GM12873 (cell line): Measurements from ENCODE around the gene SLC22A5.

Experiments used
- TF ChIP-seq, protein P1 (sequence below): IDR thresholded peaks from 2 replicates; pipeline ENCODE4 v1.5.1; 2012; ENCODE audit warnings: low read depth, mild to moderate bottlenecking, moderate library complexity, low read length, control low read depth; ENCODE audit not compliant: insufficient read depth; ENCODE audit errors: missing control alignments

SLC22A5 gene

DNA sequence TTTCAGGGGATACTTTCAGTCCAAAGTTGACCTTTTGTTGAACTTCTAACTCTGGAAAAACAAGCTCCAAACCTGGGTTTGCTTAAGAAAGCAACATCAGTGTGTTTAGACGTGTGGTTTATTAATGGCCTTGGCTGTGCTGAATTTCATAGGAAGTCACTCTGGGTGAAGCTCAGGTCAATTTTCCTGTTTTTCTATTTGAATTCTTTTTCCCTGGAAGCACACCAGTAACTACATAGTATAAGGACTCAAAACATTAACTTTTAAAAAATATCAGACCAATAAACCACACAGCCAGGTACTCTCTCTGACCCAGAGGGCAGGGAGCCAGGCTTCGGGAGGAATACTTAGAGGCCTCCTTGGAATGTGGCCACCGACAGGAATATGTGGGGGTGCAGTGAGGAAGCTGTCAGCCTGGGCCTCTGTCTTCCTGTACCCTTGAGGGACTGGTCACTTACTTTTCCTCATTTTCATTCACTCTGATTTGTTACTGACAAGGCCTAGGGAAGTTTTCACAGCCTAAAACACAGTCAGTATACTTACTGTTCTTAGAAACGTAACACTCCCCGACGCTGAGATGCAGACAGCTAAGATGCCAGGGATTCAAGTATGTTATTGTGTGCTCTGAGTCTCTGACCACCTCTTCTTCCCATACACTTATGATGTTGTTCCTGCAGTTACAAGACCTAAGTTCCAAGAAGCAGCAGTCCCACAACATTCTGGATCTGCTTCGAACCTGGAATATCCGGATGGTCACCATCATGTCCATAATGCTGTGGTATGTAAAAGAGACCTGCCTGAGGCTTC is 18.9 kb downstream of the SLC22A5 start:
- TF ChIP-seq, protein P1, sequence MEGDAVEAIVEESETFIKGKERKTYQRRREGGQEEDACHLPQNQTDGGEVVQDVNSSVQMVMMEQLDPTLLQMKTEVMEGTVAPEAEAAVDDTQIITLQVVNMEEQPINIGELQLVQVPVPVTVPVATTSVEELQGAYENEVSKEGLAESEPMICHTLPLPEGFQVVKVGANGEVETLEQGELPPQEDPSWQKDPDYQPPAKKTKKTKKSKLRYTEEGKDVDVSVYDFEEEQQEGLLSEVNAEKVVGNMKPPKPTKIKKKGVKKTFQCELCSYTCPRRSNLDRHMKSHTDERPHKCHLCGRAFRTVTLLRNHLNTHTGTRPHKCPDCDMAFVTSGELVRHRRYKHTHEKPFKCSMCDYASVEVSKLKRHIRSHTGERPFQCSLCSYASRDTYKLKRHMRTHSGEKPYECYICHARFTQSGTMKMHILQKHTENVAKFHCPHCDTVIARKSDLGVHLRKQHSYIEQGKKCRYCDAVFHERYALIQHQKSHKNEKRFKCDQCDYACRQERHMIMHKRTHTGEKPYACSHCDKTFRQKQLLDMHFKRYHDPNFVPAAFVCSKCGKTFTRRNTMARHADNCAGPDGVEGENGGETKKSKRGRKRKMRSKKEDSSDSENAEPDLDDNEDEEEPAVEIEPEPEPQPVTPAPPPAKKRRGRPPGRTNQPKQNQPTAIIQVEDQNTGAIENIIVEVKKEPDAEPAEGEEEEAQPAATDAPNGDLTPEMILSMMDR: no peak

DNA sequence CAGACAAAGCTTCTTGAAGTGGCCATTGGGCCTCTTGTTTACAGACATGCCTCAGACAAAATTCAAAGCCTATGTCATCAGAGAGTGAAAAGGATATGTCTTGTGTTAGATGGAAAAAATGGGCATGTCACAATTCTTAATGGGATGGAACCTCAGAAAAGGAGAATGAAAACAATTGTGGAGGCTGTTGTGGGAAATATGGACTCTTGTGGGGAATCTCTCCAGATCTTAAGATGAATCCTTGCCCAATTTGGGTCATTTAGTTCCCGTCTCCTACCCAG is 19.5 kb downstream of the SLC22A5 start:
- TF ChIP-seq, protein P1: no peak

DNA sequence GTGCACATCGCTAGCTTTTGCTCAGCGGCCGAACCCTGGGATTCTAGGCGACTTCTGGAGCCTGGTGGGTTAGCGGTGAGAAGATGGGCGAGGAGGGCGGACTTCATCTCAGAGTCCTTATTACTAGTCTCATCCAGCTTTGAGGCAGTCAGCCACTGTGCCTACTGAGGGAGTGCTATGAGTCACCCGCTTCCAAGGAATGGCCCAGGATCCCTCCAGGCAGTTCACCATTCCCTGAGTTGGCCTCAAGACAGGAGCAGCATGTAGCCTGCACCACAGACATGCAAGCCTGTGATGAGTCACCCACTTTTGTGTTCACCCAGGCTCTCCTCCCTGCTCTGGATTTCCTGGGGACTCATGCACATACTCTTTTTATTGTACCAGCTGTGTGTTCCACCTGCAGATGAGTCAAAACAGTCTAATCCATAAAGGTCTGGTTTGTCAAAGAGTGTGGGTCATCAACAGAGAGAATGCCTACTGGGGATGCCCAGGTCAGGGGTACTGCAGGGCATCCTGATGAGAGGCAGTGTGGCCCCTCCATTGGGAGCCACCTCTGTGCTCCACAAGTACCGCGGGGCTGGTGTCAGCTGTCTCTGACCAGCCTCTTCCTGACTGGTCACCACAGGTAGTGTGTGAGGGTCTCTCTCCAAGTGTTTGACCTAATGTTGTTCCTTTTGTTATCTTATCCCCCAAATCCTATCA is 20.2 kb downstream of the SLC22A5 start:
- TF ChIP-seq, protein P1: no peak

DNA sequence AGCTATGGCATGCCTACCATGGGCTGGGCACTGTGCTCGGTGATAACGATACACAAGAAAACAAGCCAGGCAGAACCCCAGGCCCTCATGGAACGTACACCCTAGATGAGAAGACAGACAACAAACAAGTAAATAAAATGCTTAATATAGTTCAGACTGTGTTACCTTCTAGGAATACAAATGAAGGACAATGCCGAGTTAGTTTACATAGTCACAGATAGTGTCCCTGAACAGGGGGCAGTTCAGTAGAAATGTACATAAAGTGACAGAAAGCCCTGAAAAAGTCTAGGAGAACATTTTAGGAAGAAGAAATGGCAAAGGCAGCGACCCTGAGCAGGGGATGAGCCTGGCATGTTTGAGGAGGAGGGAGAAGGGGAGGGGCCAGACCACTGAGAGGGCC is 21.7 kb downstream of the SLC22A5 start:
- TF ChIP-seq, protein P1: no peak

DNA sequence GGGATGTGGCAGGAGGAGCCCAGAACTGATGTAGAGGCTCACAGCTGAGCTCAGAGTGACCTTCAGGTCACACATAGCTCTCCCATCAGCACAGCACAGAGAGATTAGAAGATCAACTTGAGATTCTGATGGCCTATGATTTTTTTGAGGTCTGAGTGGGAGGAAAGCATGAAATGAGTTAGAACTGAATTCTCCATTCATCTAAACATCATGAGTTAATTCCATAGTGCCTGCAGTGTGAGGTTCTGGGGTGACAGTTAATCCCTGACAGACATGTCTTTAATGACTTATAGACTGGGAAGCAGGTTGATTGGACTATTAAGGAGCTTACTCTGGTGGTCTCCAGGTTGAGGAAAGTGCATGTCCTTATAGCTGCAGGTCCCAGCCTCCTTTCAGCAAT is 22.4 kb downstream of the SLC22A5 start:
- TF ChIP-seq, protein P1: no peak

DNA sequence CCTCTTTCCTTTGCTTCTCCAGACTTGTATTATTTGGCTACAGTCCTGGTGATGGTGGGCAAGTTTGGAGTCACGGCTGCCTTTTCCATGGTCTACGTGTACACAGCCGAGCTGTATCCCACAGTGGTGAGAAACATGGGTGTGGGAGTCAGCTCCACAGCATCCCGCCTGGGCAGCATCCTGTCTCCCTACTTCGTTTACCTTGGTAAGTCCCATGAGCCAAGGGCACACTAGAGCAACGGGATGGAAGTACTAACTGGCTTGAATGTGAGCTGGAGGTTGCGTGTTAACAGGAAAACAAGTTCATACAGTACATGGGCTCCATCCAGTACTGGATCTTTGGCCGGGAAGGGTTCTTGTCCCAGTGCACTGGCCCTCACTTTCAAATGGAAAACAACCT is 22.9 kb downstream of the SLC22A5 start:
- TF ChIP-seq, protein P1: no peak

DNA sequence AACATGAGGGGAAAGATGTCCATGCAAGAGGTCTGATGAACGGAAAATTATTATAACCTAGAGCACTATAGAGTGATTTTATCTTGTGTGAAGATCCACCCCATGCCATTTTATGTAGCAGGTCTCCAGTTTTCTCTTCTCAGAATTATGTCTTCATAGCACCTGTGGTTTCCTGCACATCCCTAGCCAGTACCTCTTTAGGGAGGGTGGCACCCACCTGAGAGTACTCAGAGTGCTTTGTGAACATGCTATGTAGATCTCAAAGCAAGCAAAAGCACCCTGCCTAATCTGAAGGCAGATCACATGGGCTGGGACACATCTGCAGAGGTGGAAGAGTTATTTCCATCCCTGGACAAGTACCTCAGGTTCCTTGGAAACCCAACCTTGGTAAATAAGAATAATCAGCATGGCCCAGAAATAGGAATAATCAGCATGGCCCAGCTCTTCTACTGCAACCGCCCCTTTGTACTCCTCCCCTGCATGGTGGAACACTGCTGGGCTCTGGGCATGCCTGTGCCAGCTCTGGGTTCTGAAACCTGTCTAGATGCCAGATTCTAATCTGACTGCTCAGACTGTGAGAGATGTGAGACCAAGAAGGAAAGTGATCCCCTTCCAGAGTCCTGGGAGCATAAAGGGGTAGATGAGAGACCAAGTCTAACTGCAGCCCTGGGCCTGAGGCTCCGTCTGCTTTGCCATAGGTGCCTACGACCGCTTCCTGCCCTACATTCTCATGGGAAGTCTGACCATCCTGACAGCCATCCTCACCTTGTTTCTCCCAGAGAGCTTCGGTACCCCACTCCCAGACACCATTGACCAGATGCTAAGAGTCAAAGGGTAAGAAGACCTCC is 23.7 kb downstream of the SLC22A5 start:
- TF ChIP-seq, protein P1: no peak
